ENCODE measurements around the gene ITGAX.
"Not testable (repeated sequence)": the region's sequence is repeated elsewhere in the genome, so short reads cannot be mapped to it uniquely, and the experiment has no call there.

The ITGAX gene

DNA sequence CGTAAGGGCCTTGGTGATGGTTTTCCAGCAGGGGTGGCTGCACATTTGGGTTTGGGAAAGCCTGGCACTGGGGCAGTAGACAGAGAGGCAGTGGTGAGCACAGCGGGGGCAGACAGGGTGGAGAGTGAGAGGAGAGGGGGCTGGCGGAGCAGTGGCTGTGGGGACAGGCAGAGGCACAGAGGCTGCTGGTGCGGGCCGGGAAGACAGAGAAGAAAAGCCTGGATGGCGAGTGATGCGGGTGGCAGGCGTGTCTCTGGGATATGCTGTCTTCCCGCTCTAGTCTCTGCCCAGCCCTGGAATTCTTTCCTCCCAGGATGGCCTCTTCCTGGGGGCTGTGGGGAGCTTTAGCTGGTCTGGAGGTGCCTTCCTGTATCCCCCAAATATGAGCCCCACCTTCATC is 55.1 kb downstream of the ITGAX start:
- no peak for DNase-seq (ENCODE audit: low read depth, low spot score)

DNA sequence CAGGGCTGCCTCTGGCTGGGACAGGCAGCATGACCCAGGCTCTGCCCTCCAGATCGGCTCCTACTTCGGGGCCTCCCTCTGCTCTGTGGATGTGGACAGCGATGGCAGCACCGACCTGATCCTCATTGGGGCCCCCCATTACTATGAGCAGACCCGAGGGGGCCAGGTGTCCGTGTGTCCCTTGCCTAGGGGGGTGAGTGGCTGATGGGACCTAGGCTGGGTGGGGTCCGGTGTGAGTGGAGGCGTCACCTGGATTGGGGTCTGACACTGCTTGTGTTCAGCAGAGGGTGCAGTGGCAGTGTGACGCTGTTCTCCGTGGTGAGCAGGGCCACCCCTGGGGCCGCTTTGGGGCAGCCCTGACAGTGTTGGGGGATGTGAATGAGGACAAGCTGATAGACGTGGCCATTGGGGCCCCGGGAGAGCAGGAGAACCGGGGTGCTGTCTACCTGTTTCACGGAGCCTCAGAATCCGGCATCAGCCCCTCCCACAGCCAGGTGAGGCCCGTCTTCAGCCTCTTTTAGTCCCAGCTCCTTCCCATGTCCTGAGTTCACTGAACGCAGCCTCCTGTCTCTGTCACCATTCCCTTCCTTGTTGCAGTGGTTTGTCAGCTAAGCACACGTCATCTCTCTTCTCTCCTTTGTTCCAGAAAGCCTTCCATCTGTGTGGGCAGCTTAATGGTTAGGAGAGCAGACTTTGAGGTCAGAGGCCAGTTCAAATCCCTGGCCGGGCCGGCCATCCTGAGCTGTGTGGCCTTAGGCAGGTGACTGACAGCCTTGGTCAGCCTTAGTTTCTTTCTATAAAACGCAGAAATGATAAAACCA is 56.3 kb downstream of the ITGAX start:
- DNase-seq (ENCODE audit: low read depth, low spot score): no peak

DNA sequence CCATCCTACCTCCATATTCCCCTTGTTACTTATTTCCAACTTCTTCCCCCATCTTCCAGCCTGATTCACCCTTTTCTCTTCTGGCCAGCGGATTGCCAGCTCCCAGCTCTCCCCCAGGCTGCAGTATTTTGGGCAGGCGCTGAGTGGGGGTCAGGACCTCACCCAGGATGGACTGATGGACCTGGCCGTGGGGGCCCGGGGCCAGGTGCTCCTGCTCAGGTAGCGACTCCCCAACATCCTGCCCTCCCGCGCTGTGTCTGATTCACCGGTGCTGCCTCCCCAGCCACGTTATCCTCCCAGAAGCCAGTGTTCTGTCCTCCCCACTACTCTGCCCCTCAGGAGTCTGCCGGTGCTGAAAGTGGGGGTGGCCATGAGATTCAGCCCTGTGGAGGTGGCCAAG is 57.8 kb downstream of the ITGAX start:
- DNase-seq (ENCODE audit: low read depth, low spot score): no peak

DNA sequence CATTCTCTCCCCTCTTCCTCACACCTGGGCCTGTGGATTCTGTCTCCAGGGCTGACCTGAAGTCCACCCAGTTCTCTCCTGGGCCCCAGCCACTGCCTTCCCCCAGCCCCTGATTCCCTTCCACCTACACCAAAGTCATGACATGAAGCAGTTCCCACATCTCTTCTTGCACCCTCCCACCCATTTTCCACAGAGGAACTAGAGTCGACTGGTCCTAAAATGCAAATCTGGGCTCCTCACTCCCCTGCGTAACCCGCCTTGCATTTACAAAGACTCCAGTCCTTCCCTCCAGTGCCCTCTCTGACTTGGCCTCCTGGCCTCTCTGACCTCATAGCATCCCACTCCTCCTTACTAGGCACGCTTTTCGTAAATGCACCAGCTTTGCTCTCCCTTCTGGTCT is 58.4 kb downstream of the ITGAX start:
- DNase-seq (ENCODE audit: low read depth, low spot score): no peak

DNA sequence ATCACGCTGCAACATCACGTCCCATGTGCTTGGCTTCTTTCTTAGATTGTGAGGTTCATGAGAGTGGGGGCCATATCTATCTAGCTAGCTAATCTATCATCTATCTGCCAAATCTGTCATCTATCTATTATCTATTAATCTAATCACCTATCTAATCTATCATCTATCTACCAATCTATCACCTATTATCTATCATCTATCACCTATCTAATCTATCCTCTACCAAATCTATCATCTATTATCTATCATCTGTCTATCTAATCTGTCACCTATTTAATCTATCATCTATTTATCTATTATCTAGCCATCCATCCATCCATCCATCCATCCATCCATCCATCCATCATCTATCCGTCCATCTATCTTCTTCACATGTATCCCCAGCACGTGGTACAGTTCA is 59.0 kb downstream of the ITGAX start:
- no peak for DNase-seq (ENCODE audit: low read depth, low spot score)

GRCh38 chr16:31414706-31415105 is 59.7 kb downstream of the ITGAX start:
- no peak for DNase-seq (ENCODE audit: low read depth, low spot score)

DNA sequence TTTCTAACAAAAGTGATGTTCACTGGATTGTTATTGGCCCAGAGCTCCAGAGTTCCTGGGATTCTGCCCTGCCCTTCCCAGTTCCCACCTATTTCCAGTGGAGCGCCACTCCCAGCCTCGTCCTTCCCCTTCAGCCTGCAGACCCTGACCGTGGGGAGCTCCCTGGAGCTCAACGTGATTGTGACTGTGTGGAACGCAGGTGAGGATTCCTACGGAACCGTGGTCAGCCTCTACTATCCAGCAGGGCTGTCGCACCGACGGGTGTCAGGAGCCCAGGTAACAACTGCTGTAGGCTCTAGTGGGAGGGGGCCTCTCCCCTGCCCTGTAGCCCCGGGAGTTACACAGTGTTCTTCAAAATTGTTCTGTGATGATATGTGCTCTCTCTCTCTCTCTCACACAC is 61.4 kb downstream of the ITGAX start:
- DNase-seq (ENCODE audit: low read depth, low spot score): no peak

GRCh38 chr16:31417036-31417435 is 62.1 kb downstream of the ITGAX start:
- DNase-seq (ENCODE audit: low read depth, low spot score): not testable (repeated sequence)

- DNase-seq (ENCODE audit: low read depth, low spot score): no peak
These were observed 62.9 kb downstream of the ITGAX start for GRCh38 chr16:31417916-31418315.

- no peak for DNase-seq (ENCODE audit: low read depth, low spot score)
These were observed 65.1 kb downstream of the ITGAX start for GRCh38 chr16:31420037-31420436.

GRCh38 chr16:31421587-31421986 is 66.6 kb downstream of the ITGAX start:
- DNase-seq (ENCODE audit: low read depth, low spot score): no peak

DNA sequence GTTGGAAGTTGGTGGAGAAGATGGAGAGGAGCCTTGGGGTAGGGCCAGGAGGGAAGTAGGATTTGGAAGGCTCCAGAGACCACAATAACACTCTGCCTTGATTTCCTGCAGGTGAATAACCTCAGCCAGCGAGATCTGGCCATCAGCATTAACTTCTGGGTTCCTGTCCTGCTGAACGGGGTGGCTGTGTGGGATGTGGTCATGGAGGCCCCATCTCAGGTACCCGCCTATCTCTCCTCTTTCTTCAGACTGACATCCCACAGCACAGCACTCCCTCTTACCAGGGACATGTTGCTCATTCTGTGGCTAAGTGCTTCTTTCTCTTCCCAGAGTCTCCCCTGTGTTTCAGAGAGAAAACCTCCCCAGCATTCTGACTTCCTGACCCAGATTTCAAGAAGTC is 68.3 kb downstream of the ITGAX start:
- DNase-seq (ENCODE audit: low read depth, low spot score): no peak

GRCh38 chr16:31423801-31424200 is 68.8 kb downstream of the ITGAX start:
- no peak for DNase-seq (ENCODE audit: low read depth, low spot score)

- DNase-seq (ENCODE audit: low read depth, low spot score): no peak
These were observed 72.7 kb downstream of the ITGAX start for GRCh38 chr16:31427441-31428278.

- no peak for DNase-seq (ENCODE audit: low read depth, low spot score)
These were observed 73.3 kb downstream of the ITGAX start, which contains the start of gene COX6A2 for GRCh38 chr16:31428279-31428597. TSS of gene COX6A2 (minus strand) at chr16:31428360. CDS start at chr16:31428325, 35 bp downstream.

- no peak for DNase-seq (ENCODE audit: low read depth, low spot score)
These were observed 73.8 kb downstream of the ITGAX start for GRCh38 chr16:31428638-31429247.

- DNase-seq (ENCODE audit: low read depth, low spot score): no peak
These were observed 74.3 kb downstream of the ITGAX start for GRCh38 chr16:31429314-31429713.

DNA sequence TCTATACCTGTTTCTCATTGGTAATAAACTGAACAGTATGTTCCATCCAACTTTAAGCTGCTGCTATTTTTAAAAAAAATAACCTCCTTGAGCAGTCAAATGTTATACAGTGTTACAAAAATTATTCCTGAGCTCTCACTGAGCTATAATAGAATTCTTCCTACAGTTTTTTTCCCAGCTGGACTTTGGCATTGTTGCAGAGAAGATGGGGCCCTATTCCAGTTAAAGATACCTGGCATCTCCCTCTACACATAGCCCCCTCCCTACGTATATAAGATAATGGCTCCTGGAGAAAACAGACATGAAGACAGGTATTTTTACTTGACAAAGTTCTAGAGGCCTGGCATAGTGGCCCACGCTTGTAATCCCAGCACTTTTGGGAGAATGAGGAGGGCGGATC is 74.8 kb downstream of the ITGAX start:
- DNase-seq (ENCODE audit: low read depth, low spot score): no peak

DNA sequence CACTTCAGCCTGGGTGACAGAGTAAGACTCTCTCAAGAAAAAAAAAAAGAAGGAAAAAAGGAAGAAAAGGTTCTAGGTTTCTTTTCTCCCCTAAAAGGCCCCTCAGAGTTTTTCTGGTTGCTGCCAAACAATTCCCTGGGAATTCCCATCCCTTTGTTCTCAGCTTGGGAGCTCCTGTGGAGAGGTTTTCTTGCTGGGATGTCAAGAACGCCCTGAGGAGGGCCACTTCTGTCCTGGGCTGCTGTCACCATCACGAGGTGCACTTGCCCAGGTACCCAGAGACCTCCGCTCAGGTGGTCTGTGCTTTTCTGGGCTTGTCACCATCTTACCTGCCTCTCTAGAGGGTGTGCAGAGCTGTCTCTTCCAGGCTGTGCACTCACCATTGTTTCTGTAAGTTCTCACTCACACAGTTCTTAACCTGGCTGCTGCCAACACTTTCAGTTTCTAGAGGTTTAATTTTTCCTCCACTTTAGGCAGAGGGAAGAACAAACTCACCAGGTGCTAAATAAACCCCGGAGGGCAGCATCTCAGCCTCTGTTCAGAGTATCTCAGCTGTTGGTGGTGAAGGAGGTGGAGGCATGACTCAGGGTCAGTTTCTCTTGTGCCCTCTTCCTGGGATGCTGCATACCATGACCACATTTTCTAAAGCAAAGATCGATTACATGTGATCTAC is 75.5 kb downstream of the ITGAX start:
- no peak for DNase-seq (ENCODE audit: low read depth, low spot score)
